ENCODE results near the gene CCNY.

DNA sequence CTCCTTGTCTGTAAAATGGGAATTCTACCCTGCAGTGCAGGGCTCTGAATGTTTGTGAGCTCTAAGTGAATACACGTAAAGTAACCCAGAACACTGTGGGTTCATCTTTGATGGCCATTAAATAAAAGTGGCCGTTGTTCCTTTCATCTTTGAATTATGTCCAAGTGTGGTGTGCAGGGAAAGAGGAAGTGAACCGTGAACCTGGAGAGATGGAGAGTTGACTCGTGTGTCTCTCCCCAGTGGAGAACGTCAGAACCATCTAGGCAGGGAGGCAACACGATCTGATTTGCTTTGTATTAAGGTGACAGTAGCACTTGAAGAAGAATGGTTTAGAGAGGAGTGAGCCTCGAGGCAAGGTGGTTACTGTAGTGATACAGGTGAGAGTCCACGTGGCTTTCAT lies 175.3 kb downstream of the CCNY start:
- TF ChIP-seq EZH2phosphoT487 (IDR thresholded peaks at IDR 0.05; ENCODE audit: low read length) (no peak), EZH2 (optimal IDR thresholded peaks at IDR 0.05; ENCODE audit: low read depth, low read length) (no peak)
- TF ChIP-seq, protein P1, sequence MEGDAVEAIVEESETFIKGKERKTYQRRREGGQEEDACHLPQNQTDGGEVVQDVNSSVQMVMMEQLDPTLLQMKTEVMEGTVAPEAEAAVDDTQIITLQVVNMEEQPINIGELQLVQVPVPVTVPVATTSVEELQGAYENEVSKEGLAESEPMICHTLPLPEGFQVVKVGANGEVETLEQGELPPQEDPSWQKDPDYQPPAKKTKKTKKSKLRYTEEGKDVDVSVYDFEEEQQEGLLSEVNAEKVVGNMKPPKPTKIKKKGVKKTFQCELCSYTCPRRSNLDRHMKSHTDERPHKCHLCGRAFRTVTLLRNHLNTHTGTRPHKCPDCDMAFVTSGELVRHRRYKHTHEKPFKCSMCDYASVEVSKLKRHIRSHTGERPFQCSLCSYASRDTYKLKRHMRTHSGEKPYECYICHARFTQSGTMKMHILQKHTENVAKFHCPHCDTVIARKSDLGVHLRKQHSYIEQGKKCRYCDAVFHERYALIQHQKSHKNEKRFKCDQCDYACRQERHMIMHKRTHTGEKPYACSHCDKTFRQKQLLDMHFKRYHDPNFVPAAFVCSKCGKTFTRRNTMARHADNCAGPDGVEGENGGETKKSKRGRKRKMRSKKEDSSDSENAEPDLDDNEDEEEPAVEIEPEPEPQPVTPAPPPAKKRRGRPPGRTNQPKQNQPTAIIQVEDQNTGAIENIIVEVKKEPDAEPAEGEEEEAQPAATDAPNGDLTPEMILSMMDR (IDR thresholded peaks at IDR 0.05; ENCODE audit: low read length): no peak

All from MM.1S (cell line).